HepG2 (cell line): Measurements from ENCODE around the gene NKAIN2. TPM values are rescaled to one million over a fixed set of nuclear protein-coding genes. Genes with fewer than 3 reads are reported as not detected.

ENCODE experiments used
- ATAC-seq: fragments of 200-7000 bp; cut with Tn5 transposase; 3 replicates; pipeline ENCODE4 v1.9.1; 2020; ENCODE audit warnings: mild to moderate bottlenecking, moderate library complexity
- BruUV-seq: library from RNA; stranded (reverse); fragments of 400-500 nt; replicated peaks from 2 replicates; lab custom pipeline; 2021; lab: Mats Ljungman, UMichigan
- CTCF ChIA-PET: fragments of 300-600 bp; formaldehyde crosslinking; extraction: SDS; loops from one replicate; lab custom pipeline; 2021; ENCODE audit warnings: low total read pairs, inconsistent platforms, low intra/inter-chr PET ratio; lab: Yijun Ruan, JAX
- POLR2A ChIA-PET: fragments of 350-600 bp; sonication (Branson Sonifier 250); formaldehyde crosslinking; loops from one replicate; lab custom pipeline; 2020; ENCODE audit warnings: antibody characterized with exemption, inconsistent platforms; lab: Yijun Ruan, JAX
- DNase-seq: peaks from one replicate; pipeline ENCODE4 v3.0.0-alpha.2; 2015; ENCODE audit warnings: low spot score
- FAIRE-seq: peaks from 3 replicates; lab custom pipeline; 2011; peaks lifted over from hg19 to GRCh38; lab: Jason Lieb, UNC
- H2AFZ ChIP-seq: one replicate; pipeline ENCODE4 v1.6.1; 2011; ENCODE audit warnings: low read length, inconsistent platforms
- H3K27ac ChIP-seq: fragments of 300-600 bp; 3 replicates; pipeline ENCODE4 v1.8.0; 2011; ENCODE audit warnings: mixed run types, mild to moderate bottlenecking, mixed read lengths, low read length, inconsistent platforms; ENCODE audit not compliant: insufficient read depth; ENCODE audit errors: extremely low read length
- H3K27me3 ChIP-seq, 2 experiments: fragments of 200-600 bp in 1 of 2; 2 replicates in 1 of 2; 3 replicates in 1 of 2; pipeline versions ENCODE4 v1.6.0 to v1.8.0; 2011; ENCODE audit warnings: low read length in 2 of 2, mild to moderate bottlenecking in 2 of 2, moderate library complexity in 2 of 2, inconsistent platforms in 1 of 2; ENCODE audit not compliant: insufficient read depth in 2 of 2, control insufficient read depth in 1 of 2
- H3K36me3 ChIP-seq, 2 experiments: fragments of 200-600 bp in 1 of 2; replicated peaks in 1 of 2; 2 replicates in 1 of 2; 3 replicates in 1 of 2; pipeline versions ENCODE4 v1.5.1 to v1.8.0; 2011; ENCODE audit warnings: low read length in 2 of 2, inconsistent platforms in 1 of 2; ENCODE audit not compliant: insufficient read depth in 2 of 2, control insufficient read depth in 1 of 2
- H3K4me1 ChIP-seq: 2 replicates; pipeline ENCODE4 v1.5.1; 2012; ENCODE audit warnings: low read length, inconsistent platforms; ENCODE audit not compliant: insufficient read depth
- H3K4me2 ChIP-seq: 2 replicates; pipeline ENCODE4 v1.6.0; 2011; ENCODE audit warnings: low read depth, low read length, inconsistent platforms
- H3K4me3 ChIP-seq, 3 experiments: fragments of 200-600 bp in 1 of 3; sonication (generic), shearing (Covaris generic) in 1 of 3; replicated peaks in 1 of 3; 2 replicates each; pipeline ENCODE4 v1.5.1; 2011 to 2016; ENCODE audit warnings: low read length in 3 of 3, inconsistent platforms in 2 of 3, low read depth in 2 of 3, mild to moderate bottlenecking in 2 of 3, control low read depth in 1 of 3, mixed read lengths in 1 of 3; ENCODE audit not compliant: insufficient read depth in 1 of 3
- H3K79me2 ChIP-seq: one replicate; pipeline ENCODE4 v1.6.1; 2011; ENCODE audit warnings: low read length, inconsistent platforms; ENCODE audit not compliant: insufficient read depth
- H3K9ac ChIP-seq: 2 replicates; pipeline ENCODE4 v1.6.0; 2011; ENCODE audit warnings: mild to moderate bottlenecking, low read depth, low read length, inconsistent platforms; ENCODE audit not compliant: insufficient read depth
- H3K9me3 ChIP-seq: 2 replicates; pipeline ENCODE4 v1.5.1; 2012; ENCODE audit warnings: mild to moderate bottlenecking, low read length
- H4K20me1 ChIP-seq: 2 replicates; pipeline ENCODE4 v1.6.0; 2011; ENCODE audit warnings: inconsistent platforms, mild to moderate bottlenecking, low read length, moderate library complexity; ENCODE audit not compliant: insufficient read depth
- NFE2 ChIP-seq: sonication (generic); formaldehyde crosslinking; IDR thresholded peaks from 2 replicates; pipeline ENCODE4 v1.4.0; 2020; ENCODE audit warnings: missing genetic modification reagents
- RAD51 ChIP-seq: fragments of 450-650 bp; IDR thresholded peaks from 2 replicates; pipeline ENCODE4 v1.6.1; 2016; ENCODE audit warnings: borderline replicate concordance
- ZNF326 ChIP-seq: sonication (generic); formaldehyde crosslinking; IDR thresholded peaks from 2 replicates; pipeline ENCODE4 v1.4.0; 2020; ENCODE audit warnings: missing genetic modification reagents, borderline replicate concordance
- ZNF513 ChIP-seq: sonication (generic); formaldehyde crosslinking; conservative IDR thresholded peaks from 2 replicates; pipeline ENCODE4 v1.5.0; 2020; ENCODE audit warnings: missing genetic modification reagents
- WGBS: methylation state at CpG from one replicate; pipeline ENCODE4 v1.1.6; 2017; ENCODE audit warnings: low lambda C conversion rate; 5-methylcytosine and 5-hydroxymethylcytosine counted together
- in situ Hi-C: cut with HindIII; loops from 2 replicates; pipeline ENCODE4 v1.10.0; 2017; ENCODE audit warnings: low pct_unique_long_range_greater_than_20kb; ENCODE audit not compliant: extremely low pct_ligation_motif_present
- intact Hi-C: fragments of 100-400 bp; cut with micrococcal nuclease; formaldehyde crosslinking; loops from one replicate; pipeline ENCODE4 v1.10.0; 2022; ENCODE audit not compliant: unreplicated experiment
- polyA plus RNA-seq, 8 experiments: library from polyadenylated mRNA; depleted of rRNA in 3 of 8; stranded (reverse) in 7 of 8; unstranded in 1 of 8; fragments of >200 nt; fragmentation: Illumina TruSeq in 4 of 8; extraction: Trizol in 4 of 8; gene quantifications; 2 replicates each; pipeline versions ENCODE4 v1.2.1 to v1.2.3, GENCODE V29; 2011 to 2016; ENCODE audit warnings: low read depth in 4 of 8, missing spikeins in 1 of 8, mixed read lengths in 1 of 8; ENCODE audit not compliant: insufficient read depth in 1 of 8
- total RNA-seq, 5 experiments: library from RNA; depleted of rRNA; stranded (reverse); fragments of >200 nt; fragmentation: Illumina TruSeq; extraction: Trizol; gene quantifications; 2 replicates each; pipeline ENCODE4 v1.2.3, GENCODE V29; 2016; ENCODE audit warnings: low read depth in 1 of 5

The NKAIN2 gene
- total and polyA plus RNA-seq, 2 of the 13 experiments (the other 11 are each of a cell fraction or from before 2014, with no cell fraction given), result not detected

- TF ChIP-seq ZNF513 (CRISPR knock-in tag), result no peak
Observed at GRCh38 chr6:124661097-124661661, 857.5 kb downstream of the NKAIN2 start (continued).

GRCh38 chr6:124668028-124668427 lies 864.4 kb downstream of the NKAIN2 start:
- Histone ChIP-seq H3K4me2 (no peak overlapping the region), H3K9me3 (peaks cover 14% of the 10 kb centered on the region), H3K36me3 (no peaks in the 10 kb centered on the region), H3K79me2 (no peaks in the 10 kb centered on the region), H3K9ac (no peak overlapping the region), H2AFZ (no peak overlapping the region), H3K27me3 (no peaks in the 10 kb centered on the region), H3K27ac (no peak overlapping the region), H4K20me1 (no peaks in the 10 kb centered on the region), H3K4me1 (no peaks in the 10 kb centered on the region), H3K4me3 (no peak overlapping the region)
- ATAC-seq (no peak), FAIRE-seq (no peak), DNase-seq (no peak)
- WGBS, result 38% methylated on average over 5 of the region's 5 CpGs
- intact Hi-C loops (no loop called here), in situ Hi-C loops (no loop called here)
- TF ChIP-seq RAD51 (peak; percentile 69), ZNF326 (no peak), NFE2 (CRISPR knock-in tag) (no peak)
- ChIA-PET POLR2A (no interaction called here), CTCF (no interaction called here)
- no TSS peak for BruUV-seq
